Stimulated activated CD4-positive, alpha-beta T cell treated with anti-CD3 and anti-CD28 coated beads, Interleukin-15, amount 100 ng/mL, for 24 hours (primary cell): ENCODE data around the gene FN1.
"Not testable (repeated sequence)": the region's sequence is repeated elsewhere in the genome, so short reads cannot be mapped to it uniquely, and the experiment has no call there.

Source experiments
- DNase-seq: peaks from one replicate; pipeline ENCODE4 v3.0.0-alpha.2; 2020

FN1 gene

DNA sequence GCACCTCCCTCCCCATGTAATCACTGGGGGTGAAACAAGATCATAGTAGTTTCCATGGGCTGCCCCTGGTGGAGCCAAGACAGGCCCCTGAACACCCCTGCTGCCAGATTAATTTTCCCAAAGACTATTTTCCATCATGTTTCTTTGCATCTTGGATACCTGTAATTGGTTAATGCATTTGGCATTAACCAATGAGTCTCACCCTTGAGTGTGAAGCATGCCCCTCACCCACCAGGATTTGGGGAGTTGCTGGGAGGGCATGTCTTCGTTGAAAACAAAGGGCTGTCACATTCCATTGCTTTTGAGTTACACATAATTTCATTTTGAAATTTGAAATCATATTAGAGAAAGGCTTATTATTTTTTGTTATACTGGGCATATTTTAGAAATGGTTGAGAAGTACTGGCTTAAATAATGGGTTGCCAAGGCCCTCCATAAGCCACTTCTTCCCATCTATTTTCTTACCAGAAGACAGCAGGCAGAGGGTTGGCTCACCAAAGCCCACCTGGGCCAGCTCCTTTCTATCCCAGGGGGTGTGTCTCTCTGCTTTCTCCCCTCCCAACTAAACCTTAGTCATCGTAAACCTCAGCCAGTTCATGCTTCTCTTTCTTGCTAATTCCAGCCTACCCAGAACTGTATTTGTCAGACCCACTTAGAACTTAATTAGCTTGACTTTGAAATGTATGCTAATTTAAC is 72.3 kb downstream of the FN1 start:
- no peak for DNase-seq

- no peak for DNase-seq
These were observed 72.8 kb downstream of the FN1 start for GRCh38 chr2:215363039-215363438.

DNA sequence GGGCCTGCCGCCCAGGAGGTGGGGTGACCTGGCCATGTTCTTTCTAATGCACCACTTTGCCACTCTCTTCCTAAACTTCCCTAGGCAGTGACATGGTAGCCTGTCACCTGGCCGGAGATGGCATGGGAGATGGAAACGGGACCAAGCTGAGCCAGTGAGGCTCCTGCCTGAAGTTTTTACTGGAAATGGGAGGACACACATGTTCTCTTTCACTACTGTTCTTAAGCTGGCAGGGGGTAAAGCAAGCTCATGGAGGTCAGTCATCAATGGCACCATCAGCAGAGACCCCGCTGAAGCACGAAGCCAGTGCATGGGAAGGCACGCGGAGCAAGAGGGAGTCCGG is 73.3 kb downstream of the FN1 start:
- DNase-seq, result no peak

GRCh38 chr2:215361876-215362561 is 73.8 kb downstream of the FN1 start:
- DNase-seq, result no peak

DNA sequence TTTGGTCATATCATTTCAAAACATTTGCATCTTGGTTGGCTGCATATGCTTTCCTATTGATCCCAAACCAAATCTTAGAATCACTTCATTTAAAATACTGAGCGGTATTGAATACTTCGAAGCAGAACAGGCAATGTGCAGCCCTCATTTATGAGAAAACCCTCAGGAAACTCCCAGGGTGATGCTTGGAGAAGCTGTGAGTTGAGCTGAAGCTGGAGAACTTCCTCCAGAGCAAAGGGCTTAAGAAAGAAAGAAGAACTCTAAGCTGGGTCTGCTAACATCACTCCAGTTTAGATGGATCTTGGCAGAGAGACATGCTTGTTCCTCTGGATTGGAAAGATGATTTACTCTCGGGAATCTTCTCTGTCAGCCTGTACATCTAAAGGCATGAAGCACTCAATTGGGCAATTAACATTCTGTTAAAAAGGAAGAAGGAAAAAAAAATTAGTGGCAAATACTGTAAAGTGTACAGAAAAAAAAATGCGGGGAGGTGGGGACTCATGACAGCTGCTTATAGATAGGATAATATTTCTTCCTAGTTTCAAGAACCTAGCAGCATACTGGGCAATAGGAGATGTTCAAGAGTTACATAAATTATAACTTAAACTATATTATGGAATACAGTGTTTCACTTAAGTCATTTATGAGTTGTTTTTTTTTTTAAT is 74.5 kb downstream of the FN1 start:
- no peak for DNase-seq

GRCh38 chr2:215360596-215360995 is 75.3 kb downstream of the FN1 start:
- DNase-seq, result no peak

GRCh38 chr2:215360059-215360458 is 75.8 kb downstream of the FN1 start:
- not testable (repeated sequence) for DNase-seq

DNA sequence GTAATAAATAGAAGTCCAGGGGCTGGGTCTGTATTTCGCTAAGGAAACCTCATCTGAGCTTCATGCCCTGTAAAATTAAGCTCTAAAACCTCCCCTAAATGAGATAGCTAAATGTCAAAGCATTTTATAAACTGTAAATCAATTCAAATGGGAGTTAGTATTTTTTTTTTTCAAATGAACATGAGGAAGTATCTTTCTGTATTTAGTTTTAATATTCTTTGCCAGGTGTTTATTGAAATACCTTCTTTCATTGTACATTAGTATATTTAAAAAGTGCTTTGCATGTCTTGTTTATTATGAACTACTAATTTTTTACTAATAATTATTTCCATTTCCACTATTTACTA is 76.3 kb downstream of the FN1 start:
- no peak for DNase-seq

GRCh38 chr2:215358891-215359575 is 76.8 kb downstream of the FN1 start:
- DNase-seq, result no peak

GRCh38 chr2:215358312-215358845 is 77.5 kb downstream of the FN1 start:
- DNase-seq, result no peak

GRCh38 chr2:215357660-215358059 is 78.2 kb downstream of the FN1 start:
- DNase-seq, result no peak

- no peak for DNase-seq
These were observed 78.9 kb downstream of the FN1 start for GRCh38 chr2:215356948-215357461.

GRCh38 chr2:215356334-215356947 is 79.4 kb downstream of the FN1 start:
- no peak for DNase-seq

DNA sequence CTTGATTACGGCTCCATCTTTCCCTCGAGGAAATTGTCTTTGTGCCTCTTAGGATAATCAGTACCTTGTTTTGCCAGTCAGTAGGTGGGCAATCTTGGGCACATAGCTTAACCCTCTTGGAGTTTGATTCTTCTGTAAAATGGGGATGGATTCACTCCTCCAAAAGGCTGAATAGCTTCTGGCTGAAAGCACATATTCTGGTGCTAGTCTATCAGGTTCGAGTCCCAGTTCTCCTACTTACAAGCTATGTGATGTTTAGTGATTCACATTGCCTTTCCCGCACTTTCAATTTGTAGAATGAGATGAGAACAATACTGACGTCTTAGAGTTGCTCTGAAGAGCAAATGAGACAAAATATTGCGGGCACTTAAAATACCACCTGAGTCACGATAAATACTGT is 80.1 kb downstream of the FN1 start:
- no peak for DNase-seq

GRCh38 chr2:215354771-215355695 is 80.8 kb downstream of the FN1 start:
- no peak for DNase-seq

- no peak for DNase-seq
These were observed 83.3 kb downstream of the FN1 start for GRCh38 chr2:215352602-215353001.

GRCh38 chr2:215347878-215348277 is 88.0 kb downstream of the FN1 start:
- DNase-seq, result no peak

- DNase-seq, result no peak
These were observed 96.8 kb downstream of the FN1 start for GRCh38 chr2:215338883-215339679.

DNA sequence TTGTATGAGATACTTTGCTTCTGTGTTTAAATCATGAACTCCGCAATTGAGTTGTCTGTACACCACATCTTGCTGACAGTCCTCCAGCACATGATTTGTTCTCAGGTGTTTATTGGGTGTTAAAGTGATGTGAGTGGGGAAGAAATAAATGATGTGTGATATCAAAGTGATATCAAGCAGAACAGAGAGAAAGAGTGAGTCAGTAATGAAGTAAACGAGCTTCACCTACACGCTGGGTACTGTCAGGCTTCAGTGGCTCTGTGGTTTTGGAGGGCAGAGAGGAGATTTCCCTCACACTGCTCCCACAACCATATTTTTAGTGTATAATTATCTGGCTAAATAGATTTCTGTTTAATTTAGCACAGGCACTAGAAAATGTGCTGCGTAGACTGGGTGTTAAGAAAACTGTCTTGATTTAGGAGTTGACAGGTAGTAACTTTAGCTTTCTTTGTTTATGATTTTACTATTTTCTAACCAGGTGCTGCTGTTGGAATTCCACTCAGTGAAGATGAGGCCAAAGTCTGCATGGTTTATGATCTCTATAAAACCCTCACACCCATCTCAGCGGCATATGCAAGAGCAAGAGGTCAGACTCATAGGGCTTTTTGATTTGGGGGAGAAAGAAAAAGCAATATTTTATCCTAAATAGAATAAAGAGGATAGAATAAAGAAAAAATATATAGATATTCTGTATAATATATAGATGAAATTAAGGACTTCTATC is 102.8 kb downstream of the FN1 start:
- no peak for DNase-seq

GRCh38 chr2:215328066-215328465 is 107.8 kb downstream of the FN1 start:
- no peak for DNase-seq
